H1 (cell line): Measurements from ENCODE around the gene DPF1. TPM values are rescaled to one million over a fixed set of nuclear protein-coding genes. Genes with fewer than 3 reads are reported as not detected.
"Not testable (repeated sequence)": the region's sequence is repeated elsewhere in the genome, so short reads cannot be mapped to it uniquely, and the experiment has no call there.

Experiments
- CTCF ChIA-PET: fragments of 300-600 bp; sonication (Branson Sonifier 250); formaldehyde crosslinking; loops from one replicate; lab custom pipeline; 2021; ENCODE audit not compliant: partially characterized antibody; lab: Charles Lee
- POLR2A ChIA-PET: fragments of 300-600 bp; sonication (Branson Sonifier 250); formaldehyde crosslinking; loops from one replicate; lab custom pipeline; 2021; ENCODE audit warnings: inconsistent platforms; ENCODE audit not compliant: partially characterized antibody; lab: Charles Lee
- DNase-seq, 2 experiments: peaks; one replicate each; pipeline versions ENCODE4 v3.0.0 to v3.0.0-alpha.2; 2010 to 2022; ENCODE audit warnings: low spot score in 2 of 2, low read depth in 1 of 2, mixed read lengths in 1 of 2
- FAIRE-seq: peaks from 2 replicates; lab custom pipeline; 2011; peaks lifted over from hg19 to GRCh38; lab: Jason Lieb, UNC
- H2AFZ ChIP-seq: 2 replicates; pipeline ENCODE4 v1.8.1; 2012; ENCODE audit warnings: low read length, inconsistent platforms
- H2AK5ac ChIP-seq: 2 replicates; pipeline ENCODE4 v1.6.1; 2013; ENCODE audit warnings: low read depth, low read length
- H2BK120ac ChIP-seq: replicated peaks from 2 replicates; pipeline ENCODE3; 2013; ENCODE audit warnings: low read depth, low read length, inconsistent platforms
- H2BK12ac ChIP-seq: 2 replicates; pipeline ENCODE4 v1.6.1; 2013; ENCODE audit warnings: low read depth, low read length
- H2BK15ac ChIP-seq: 2 replicates; pipeline ENCODE4 v1.6.1; 2013; ENCODE audit warnings: low read length
- H2BK20ac ChIP-seq: 2 replicates; pipeline ENCODE4 v1.6.1; 2013; ENCODE audit warnings: low read length
- H2BK5ac ChIP-seq: 2 replicates; pipeline ENCODE4 v1.6.1; 2013; ENCODE audit warnings: low read depth, low read length
- H3K14ac ChIP-seq: 2 replicates; pipeline ENCODE4 v1.6.1; 2013; ENCODE audit warnings: inconsistent platforms; ENCODE audit not compliant: insufficient read length
- H3K18ac ChIP-seq: 2 replicates; pipeline ENCODE4 v1.6.1; 2013; ENCODE audit warnings: low read length; ENCODE audit errors: extremely low read depth
- H3K23ac ChIP-seq: 2 replicates; pipeline ENCODE4 v1.6.1; 2013; ENCODE audit warnings: inconsistent platforms; ENCODE audit not compliant: insufficient read length
- H3K23me2 ChIP-seq: 2 replicates; pipeline ENCODE4 v1.6.1; 2013; ENCODE audit warnings: low read depth, low read length
- H3K27ac ChIP-seq: 2 replicates; pipeline ENCODE4 v1.6.1; 2011; ENCODE audit warnings: low read depth, low read length, inconsistent platforms
- H3K27me3 ChIP-seq, 4 experiments: replicated peaks in 1 of 4; 1 replicate in 1 of 4; 2 replicates in 3 of 4; pipeline versions ENCODE4 v1.6.1 to v1.8.1; 2011 to 2013; ENCODE audit warnings: low read length in 3 of 4, mild to moderate bottlenecking in 3 of 4, inconsistent platforms in 2 of 4, mixed read lengths in 2 of 4, moderate library complexity in 1 of 4; ENCODE audit not compliant: control insufficient read depth in 3 of 4, insufficient read depth in 3 of 4; ENCODE audit errors: extremely low read depth in 1 of 4
- H3K36me3 ChIP-seq, 4 experiments: 2 replicates each; pipeline versions ENCODE4 v1.6.1 to v1.8.1; 2011 to 2013; ENCODE audit warnings: mild to moderate bottlenecking in 4 of 4, low read length in 3 of 4, moderate library complexity in 2 of 4, control low read depth in 1 of 4, inconsistent platforms in 1 of 4; ENCODE audit not compliant: insufficient read depth in 4 of 4, control insufficient read depth in 2 of 4
- H3K4ac ChIP-seq: replicated peaks from 2 replicates; pipeline ENCODE3; 2013; ENCODE audit warnings: low read length, low read depth, mixed read lengths, inconsistent platforms; ENCODE audit not compliant: insufficient read length
- H3K4me1 ChIP-seq, 4 experiments: replicated peaks in 1 of 4; 1 replicate in 1 of 4; 2 replicates in 3 of 4; pipeline versions ENCODE4 v1.6.1 to v1.8.1; 2011 to 2013; ENCODE audit warnings: low read length in 3 of 4, inconsistent platforms in 2 of 4, mixed read lengths in 1 of 4; ENCODE audit not compliant: insufficient read depth in 4 of 4, control insufficient read depth in 3 of 4
- H3K4me2 ChIP-seq, 2 experiments: 2 replicates each; pipeline versions ENCODE4 v1.6.1 to v1.8.1; 2011 to 2013; ENCODE audit warnings: low read depth in 2 of 2, low read length in 2 of 2, control low read depth in 1 of 2, inconsistent platforms in 1 of 2, mild to moderate bottlenecking in 1 of 2; ENCODE audit not compliant: insufficient read depth in 1 of 2
- H3K4me3 ChIP-seq, 4 experiments: fragments of 200-600, 300-600 bp in 1 of 4; sonication (generic), shearing (Covaris generic), sonication (Bioruptor Twin) in 1 of 4; 2 replicates each; pipeline versions ENCODE4 v1.5.1 to v1.8.1; 2011 to 2016; ENCODE audit warnings: low read length in 4 of 4, low read depth in 3 of 4, control low read depth in 2 of 4, inconsistent platforms in 2 of 4, mild to moderate bottlenecking in 2 of 4, mixed read lengths in 1 of 4, moderate library complexity in 1 of 4; ENCODE audit not compliant: insufficient read depth in 2 of 4; ENCODE audit errors: extremely low read depth in 1 of 4
- H3K56ac ChIP-seq: replicated peaks from 2 replicates; pipeline ENCODE3; 2013; ENCODE audit warnings: low read depth, mild to moderate bottlenecking, mixed read lengths, low read length, inconsistent platforms; ENCODE audit not compliant: insufficient read length
- H3K79me1 ChIP-seq: 2 replicates; pipeline ENCODE4 v1.6.1; 2013; ENCODE audit warnings: low read depth, low read length, control low read depth
- H3K79me2 ChIP-seq, 2 experiments: 2 replicates each; pipeline versions ENCODE4 v1.6.1 to v1.8.1; 2012 to 2013; ENCODE audit warnings: low read length in 2 of 2, mild to moderate bottlenecking in 2 of 2, inconsistent platforms in 1 of 2; ENCODE audit not compliant: insufficient read depth in 2 of 2, control insufficient read depth in 1 of 2
- H3K9ac ChIP-seq, 4 experiments: replicated peaks in 1 of 4; 1 replicate in 1 of 4; 2 replicates in 3 of 4; pipeline versions ENCODE4 v1.6.1 to v1.8.1; 2011 to 2013; ENCODE audit warnings: low read depth in 3 of 4, low read length in 3 of 4, control low read depth in 2 of 4, mild to moderate bottlenecking in 2 of 4, moderate library complexity in 2 of 4, inconsistent platforms in 1 of 4; ENCODE audit errors: extremely low read depth in 1 of 4
- H3K9me3 ChIP-seq, 2 experiments: 2 replicates each; pipeline versions ENCODE4 v1.6.1 to v1.8.1; 2012 to 2013; ENCODE audit warnings: mild to moderate bottlenecking in 2 of 2, moderate library complexity in 2 of 2, control low read depth in 1 of 2, inconsistent platforms in 1 of 2, low read depth in 1 of 2, low read length in 1 of 2, mixed read lengths in 1 of 2; ENCODE audit not compliant: insufficient read depth in 2 of 2
- H4K20me1 ChIP-seq, 2 experiments: replicated peaks in 1 of 2; 2 replicates each; pipeline versions ENCODE3 to v1.8.1; 2011 to 2013; ENCODE audit warnings: inconsistent platforms in 2 of 2, low read length in 2 of 2, mild to moderate bottlenecking in 1 of 2; ENCODE audit not compliant: insufficient read depth in 2 of 2, control insufficient read depth in 1 of 2
- H4K5ac ChIP-seq: 2 replicates; pipeline ENCODE4 v1.6.1; 2013; ENCODE audit warnings: low read length, low read depth, mixed read lengths, inconsistent platforms; ENCODE audit not compliant: insufficient read length
- H4K8ac ChIP-seq: 2 replicates; pipeline ENCODE4 v1.8.0; 2013; ENCODE audit warnings: mild to moderate bottlenecking, moderate library complexity, low read length, inconsistent platforms; ENCODE audit not compliant: insufficient read depth; ENCODE audit errors: extremely low read depth
- H4K91ac ChIP-seq: replicated peaks from 2 replicates; pipeline ENCODE3; 2013; ENCODE audit warnings: low read length, mixed read lengths, inconsistent platforms; ENCODE audit not compliant: insufficient read length
- WGBS, 2 experiments: shearing (Covaris generic) in 1 of 2; methylation state at CpG; one replicate each; pipeline versions ENCODE4 v1.1.6 to v1.1.7; 2013 to 2015; ENCODE audit warnings: low lambda C conversion rate in 2 of 2, mixed read lengths in 2 of 2, inconsistent platforms in 1 of 2, low coverage in 1 of 2, missing lambda C conversion rate in 1 of 2; ENCODE audit not compliant: insufficient replicate concordance in 2 of 2, insufficient coverage in 1 of 2, insufficient read length in 1 of 2; ENCODE audit errors: extremely low coverage in 1 of 2, missing lambda C conversion rate in 1 of 2; 5-methylcytosine and 5-hydroxymethylcytosine counted together
- polyA plus RNA-seq, 7 experiments: library from polyadenylated mRNA; depleted of rRNA in 3 of 7; stranded (reverse) in 5 of 7; unstranded in 2 of 7; fragments of >200 nt in 5 of 7; fragments of 200-250 nt in 2 of 7; gene quantifications; 1 replicate in 5 of 7; 2 replicates in 1 of 7; 4 replicates in 1 of 7; pipeline versions ENCODE4 v1.2.1 to v1.2.3, GENCODE V29; 2011 to 2013; ENCODE audit warnings: missing spikeins in 2 of 7, mixed read lengths in 2 of 7
- total RNA-seq: library from RNA; stranded (reverse); fragmentation: NEBNext Ultra II Directional; extraction: Animal tissue kit (Norgen Biotek cat#: 25700); gene quantifications from 2 replicates; pipeline ENCODE4 v1.2.1, GENCODE V29; 2021

Gene DPF1
- total and polyA plus RNA-seq, 2 of the 8 experiments (the other 6 are each of a cell fraction or from before 2014, with no cell fraction given), result 12.9 to 15.6 TPM

DNA sequence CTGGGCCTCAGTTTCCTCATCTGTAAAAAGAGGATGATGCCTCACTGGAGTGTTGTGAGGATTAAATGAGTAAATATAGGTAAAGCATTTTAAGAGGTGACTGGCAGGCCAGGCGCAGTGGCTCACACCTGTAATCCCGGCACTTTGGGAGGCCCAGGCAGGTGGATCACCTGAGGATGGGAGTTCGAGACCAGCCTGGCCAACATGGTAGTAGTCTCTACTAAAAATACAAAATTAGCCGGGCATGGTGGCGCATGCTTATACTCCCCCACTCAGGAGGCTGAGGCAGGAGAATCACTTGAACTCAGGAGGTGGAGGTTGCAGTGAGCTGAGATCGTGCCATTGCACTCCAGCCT lies 819 bp upstream of the DPF1 start:
- not testable (repeated sequence) for H2AFZ ChIP-seq, H3K79me2 ChIP-seq, H3K56ac ChIP-seq, H3K36me3 ChIP-seq, H3K9ac ChIP-seq, H2BK120ac ChIP-seq, H3K79me1 ChIP-seq, H3K27ac ChIP-seq, H3K4ac ChIP-seq, H4K5ac ChIP-seq, DNase-seq, H3K23ac ChIP-seq, H2AK5ac ChIP-seq, H2BK12ac ChIP-seq, H3K9me3 ChIP-seq, H3K14ac ChIP-seq, FAIRE-seq, H2BK15ac ChIP-seq, H3K18ac ChIP-seq, H3K4me3 ChIP-seq, H4K91ac ChIP-seq, H2BK20ac ChIP-seq, H4K20me1 ChIP-seq, H3K27me3 ChIP-seq, H4K8ac ChIP-seq
- Histone ChIP-seq H3K4me1 (peaks cover 6 to 17% (median 14%) of the 10 kb centered on the region in 4 experiments), H3K23me2 (peaks cover 16% of the 10 kb centered on the region), H3K4me2 (peak overlapping the region; percentile 78 to 80; a peak in 1 of 4 replicates), H2BK5ac (peak overlapping the region; percentile 35; the same call in 1 of the 2 replicates)
- ChIA-PET POLR2A (interaction anchor here (1.0 to 1.9 kb wide), 6 partner anchors 16 to 165 kb away, joined by 3 to 7 read pairs (median 4); partner anchors contain the start of genes C19orf33 and SPINT2), CTCF (interaction anchor here (0.7 to 2.2 kb wide), 22 partner anchors 9 to 323 kb away, joined by 3 to 20 read pairs (median 4); no protein-coding TSS in a partner anchor)
- WGBS, 2 experiments, result 95% methylated on average over 6 of the region's 6 CpGs; no CpG with 5 or more reads in 1 of the 2 experiments
